DOHH2 (cell line): ENCODE measurements around the gene MYO7B.

ENCODE experiments used
- H3F3A ChIP-seq: fragments of 200-600 bp; sonication (generic), shearing (Covaris generic); 2 replicates; pipeline ENCODE4 v1.6.0; 2016; ENCODE audit warnings: antibody characterized with exemption, mild to moderate bottlenecking; ENCODE audit not compliant: control insufficient read depth, insufficient read depth
- H3K27ac ChIP-seq: fragments of 200-600 bp; sonication (generic); 2 replicates; pipeline ENCODE4 v1.5.1; 2014; ENCODE audit warnings: low read depth, mild to moderate bottlenecking, low read length, moderate library complexity
- H3K27me3 ChIP-seq: fragments of 200-600 bp; sonication (generic); 2 replicates; pipeline ENCODE4 v1.6.1; 2014; ENCODE audit warnings: mild to moderate bottlenecking, low read length, mixed read lengths; ENCODE audit not compliant: control insufficient read depth
- H3K36me3 ChIP-seq: fragments of 200-600 bp; sonication (generic); 2 replicates; pipeline ENCODE4 v1.6.1; 2014; ENCODE audit warnings: mild to moderate bottlenecking, low read length, moderate library complexity, mixed read lengths; ENCODE audit not compliant: control insufficient read depth
- H3K4me1 ChIP-seq: fragments of 200-600 bp; sonication (generic); 2 replicates; pipeline ENCODE4 v1.6.1; 2014; ENCODE audit warnings: mild to moderate bottlenecking, low read length, mixed read lengths; ENCODE audit not compliant: control insufficient read depth
- H3K4me2 ChIP-seq: fragments of 200-600 bp; sonication (generic); 2 replicates; pipeline ENCODE4 v1.6.0; 2014; ENCODE audit warnings: mild to moderate bottlenecking, low read length, moderate library complexity
- H3K4me3 ChIP-seq: fragments of 200-600 bp; sonication (generic); 2 replicates; pipeline ENCODE4 v1.5.1; 2014; ENCODE audit warnings: mild to moderate bottlenecking, low read length, mixed read lengths
- H3K79me2 ChIP-seq: fragments of 200-600 bp; sonication (generic); 2 replicates; pipeline ENCODE4 v1.6.1; 2014; ENCODE audit warnings: mild to moderate bottlenecking, low read length, mixed read lengths; ENCODE audit not compliant: control insufficient read depth
- H3K9me2 ChIP-seq: fragments of 200-600 bp; sonication (generic); replicated peaks from 2 replicates; pipeline ENCODE4 v1.6.1; 2014; ENCODE audit warnings: mild to moderate bottlenecking, low read length, mixed read lengths; ENCODE audit not compliant: control insufficient read depth
- H3K9me3 ChIP-seq: fragments of 200-600 bp; sonication (generic); 2 replicates; pipeline ENCODE4 v1.6.1; 2014; ENCODE audit warnings: antibody characterized with exemption, low read length, mixed read lengths; ENCODE audit not compliant: control insufficient read depth, insufficient read depth
- H4K20me1 ChIP-seq: fragments of 200-600 bp; sonication (generic); 2 replicates; pipeline ENCODE4 v1.6.0; 2014; ENCODE audit warnings: low read depth, mild to moderate bottlenecking, antibody characterized with exemption, low read length, moderate library complexity; ENCODE audit not compliant: control insufficient read depth, insufficient read depth
- CTCF ChIP-seq: fragments of 200-600 bp; sonication (generic); IDR thresholded peaks from one replicate; pipeline ENCODE4 v1.5.1; 2014; ENCODE audit warnings: antibody characterized with exemption, mild to moderate bottlenecking, low read depth, low read length; ENCODE audit not compliant: poor library complexity, severe bottlenecking
- EZH2phosphoT487 ChIP-seq: fragments of 200-600 bp; sonication (generic); IDR thresholded peaks from 2 replicates; pipeline ENCODE4 v1.6.1; 2017; ENCODE audit warnings: borderline replicate concordance, mild to moderate bottlenecking, antibody characterized with exemption, low read length, moderate library complexity, mixed read lengths

MYO7B gene

DNA sequence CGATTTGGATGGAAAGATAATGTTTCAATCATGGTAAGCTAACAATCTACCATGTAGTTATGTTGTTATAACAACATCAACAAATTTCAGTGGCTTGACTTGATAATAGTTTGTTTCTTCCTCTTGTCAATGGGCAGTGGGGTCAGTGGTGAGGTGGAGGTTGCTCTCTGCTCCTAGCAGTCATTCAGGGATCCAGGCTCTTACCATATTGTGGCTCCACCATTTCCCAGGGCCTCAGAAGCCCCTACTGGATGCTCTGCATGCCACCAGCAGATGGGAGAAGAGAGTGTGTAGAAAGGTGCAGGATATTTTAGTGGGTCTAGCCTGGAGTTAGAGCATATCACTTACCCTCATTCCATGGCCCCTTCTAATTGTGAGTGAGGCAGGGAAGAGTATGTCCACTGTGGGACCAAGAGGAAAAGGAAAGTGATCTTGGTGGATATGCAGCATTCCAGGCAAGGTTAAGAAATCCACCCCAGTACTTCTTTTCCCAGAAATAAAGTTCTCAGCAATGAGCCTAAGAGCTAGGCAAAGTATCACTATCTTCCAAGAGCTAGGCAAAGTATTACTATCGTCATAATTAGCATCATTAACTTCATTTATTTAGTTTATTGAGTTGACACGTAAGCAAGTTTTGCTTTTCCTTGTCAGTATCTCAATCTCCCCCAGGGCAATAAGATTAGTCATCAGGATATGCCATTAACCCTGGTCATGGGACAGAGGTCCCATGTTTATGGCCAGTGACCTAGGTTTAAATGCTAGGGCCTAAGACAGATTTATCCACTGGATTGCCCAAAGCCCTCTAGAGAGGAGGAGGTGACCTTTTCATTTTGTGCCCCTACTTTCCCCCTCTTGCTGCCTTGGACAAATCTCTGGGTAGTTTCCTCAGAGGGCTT is 5.0 kb upstream of the MYO7B start:
- TF ChIP-seq EZH2phosphoT487, result no peak
- no peak for TF ChIP-seq CTCF
- Histone ChIP-seq H3K9me3 (no peaks in the 10 kb centered on the region), H3K9me2 (no peaks in the 10 kb centered on the region), H3K4me3 (no peak overlapping the region), H4K20me1 (no peaks in the 10 kb centered on the region), H3K27ac (no peak overlapping the region), H3K79me2 (peaks cover 9% of the 10 kb centered on the region), H3F3A (0 out of 2 replicates have a peak, but pooled peaks cover 4% of the 10 kb centered on the region), H3K4me2 (no peak overlapping the region), H3K27me3 (peaks cover 17% of the 10 kb centered on the region), H3K36me3 (peaks cover 4% of the 10 kb centered on the region; the same call in 1 of the 2 replicates), H3K4me1 (peaks cover 17% of the 10 kb centered on the region)

DNA sequence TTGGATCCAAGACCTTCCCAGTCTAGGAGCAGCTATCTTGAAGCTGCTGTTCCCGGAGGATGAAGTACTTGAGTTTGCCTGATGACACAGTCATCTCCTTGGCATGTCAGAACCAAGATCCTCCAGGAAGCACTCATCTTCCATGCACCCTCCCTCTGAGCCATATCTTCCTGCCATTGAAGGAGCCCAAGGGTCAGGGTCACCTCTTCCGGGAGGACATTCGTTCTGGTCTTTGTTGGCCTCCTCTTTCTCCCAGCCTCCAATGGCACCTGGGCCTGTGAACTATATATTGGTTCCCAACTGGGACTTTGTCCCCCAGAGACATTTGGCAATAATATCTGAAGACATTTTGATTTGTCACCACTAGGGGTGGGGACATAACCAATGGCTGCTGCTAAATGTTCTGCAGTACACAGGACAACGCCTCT is 4.2 kb upstream of the MYO7B start:
- no peak for TF ChIP-seq EZH2phosphoT487
- peak; percentile 32 for TF ChIP-seq CTCF
- no peak overlapping the region for H3K27ac ChIP-seq
- no peak overlapping the region for H3K4me2 ChIP-seq
- H3K27me3 ChIP-seq, result peaks cover 17% of the 10 kb centered on the region
- H3K4me1 ChIP-seq, result peaks cover 17% of the 10 kb centered on the region
- H4K20me1 ChIP-seq, result no peaks in the 10 kb centered on the region
- H3K9me3 ChIP-seq, result no peaks in the 10 kb centered on the region
- no peaks in the 10 kb centered on the region for H3K9me2 ChIP-seq
- peaks cover 1% of the 10 kb centered on the region for H3K79me2 ChIP-seq
- no peaks in the 10 kb centered on the region for H3K36me3 ChIP-seq
- no peak overlapping the region for H3K4me3 ChIP-seq
- 0 out of 2 replicates have a peak, but pooled peaks cover 4% of the 10 kb centered on the region for H3F3A ChIP-seq

- TF ChIP-seq EZH2phosphoT487, result no peak
- no peak for TF ChIP-seq CTCF
- Histone ChIP-seq H3K4me1 (peaks cover 13% of the 10 kb centered on the region), H3K27me3 (peaks cover 17% of the 10 kb centered on the region), H3K4me2 (no peak overlapping the region), H3K4me3 (no peak overlapping the region), H3K9me3 (no peaks in the 10 kb centered on the region), H4K20me1 (no peaks in the 10 kb centered on the region), H3F3A (0 out of 2 replicates have a peak, but pooled peaks cover 4% of the 10 kb centered on the region), H3K27ac (no peak overlapping the region), H3K36me3 (no peaks in the 10 kb centered on the region), H3K9me2 (no peaks in the 10 kb centered on the region), H3K79me2 (no peaks in the 10 kb centered on the region)
Observed at GRCh38 chr2:127532296-127532695, 3.2 kb upstream of the MYO7B start.
